Measurements from ENCODE around the gene PRM1.

The PRM1 gene

GRCh38 chr16:11278681-11279628, 2.2 kb downstream of the PRM1 start:
- Mint-ChIP-seq H3K4me1 (ENCODE audit: low read depth in 2 of 2) (peaks cover 0 to 2% of the 10 kb centered on the region in 2 donors), H3K27me3 (peaks cover 10 to 69% of the 10 kb centered on the region in 2 donors), H3K4me3 (no peak overlapping the region), H3K27ac (no peak overlapping the region), H3K9me3 (no peaks in the 10 kb centered on the region), H3K36me3 (ENCODE audit: insufficient read depth) (no peaks in the 10 kb centered on the region)
- ATAC-seq (replicated peaks) (no peak), DNase-seq (no peak)

- Mint-ChIP-seq H3K36me3 (ENCODE audit: insufficient read depth) (no peaks in the 10 kb centered on the region), H3K4me3 (no peak overlapping the region), H3K27ac (no peak overlapping the region), H3K4me1 (ENCODE audit: low read depth in 2 of 2) (peaks cover 0 to 2% of the 10 kb centered on the region in 2 donors), H3K27me3 (peaks cover 6 to 59% of the 10 kb centered on the region in 2 donors), H3K9me3 (no peaks in the 10 kb centered on the region)
- DNase-seq (no peak), ATAC-seq (replicated peaks) (no peak)
Observed at GRCh38 chr16:11277607-11278337, 3.4 kb downstream of the PRM1 start.

GRCh38 chr16:11276896-11277593, 4.1 kb downstream of the PRM1 start:
- no peaks in the 10 kb centered on the region for H3K36me3 Mint-ChIP-seq (ENCODE audit: insufficient read depth)
- DNase-seq (no peak), ATAC-seq (replicated peaks) (no peak)
- H3K27ac Mint-ChIP-seq: no peak overlapping the region
- H3K4me1 Mint-ChIP-seq (ENCODE audit: low read depth in 2 of 2): peaks cover 0 to 2% of the 10 kb centered on the region in 2 donors
- no peak overlapping the region for H3K4me3 Mint-ChIP-seq
- H3K27me3 Mint-ChIP-seq: peaks cover 3 to 52% of the 10 kb centered on the region in 2 donors
- H3K9me3 Mint-ChIP-seq: no peaks in the 10 kb centered on the region

- H3K27ac Mint-ChIP-seq: no peak within 1 kb of the TSS
- no peak for DNase-seq
- no peaks in the 10 kb centered on the region for H3K36me3 Mint-ChIP-seq (ENCODE audit: insufficient read depth)
- H3K9me3 Mint-ChIP-seq: no peaks in the 10 kb centered on the region
- peaks cover 0 to 2% of the 10 kb centered on the region in 2 donors for H3K4me1 Mint-ChIP-seq (ENCODE audit: low read depth in 2 of 2)
- no peak within 1 kb of the TSS for H3K4me3 Mint-ChIP-seq
- peaks cover 0 to 47% of the 10 kb centered on the region in 2 donors for H3K27me3 Mint-ChIP-seq
- no peak for ATAC-seq (replicated peaks)
Observed at GRCh38 chr16:11276143-11276895, 4.8 kb downstream of the PRM1 start, which contains the start of gene PRM2. PRM2 (minus strand) TSS chr16:11276480; CDS start chr16:11276370, 110 bp downstream.

GRCh38 chr16:11274964-11275363, 6.2 kb downstream of the PRM1 start:
- Mint-ChIP-seq H3K36me3 (ENCODE audit: insufficient read depth) (no peaks in the 10 kb centered on the region), H3K9me3 (no peaks in the 10 kb centered on the region), H3K4me1 (ENCODE audit: low read depth in 2 of 2) (peaks cover 0 to 2% of the 10 kb centered on the region in 2 donors), H3K27me3 (peaks cover 0 to 36% of the 10 kb centered on the region in 2 donors), H3K4me3 (no peak overlapping the region), H3K27ac (no peak overlapping the region)
- DNase-seq (no peak), ATAC-seq (replicated peaks) (no peak)

- Mint-ChIP-seq H3K9me3 (no peaks in the 10 kb centered on the region), H3K36me3 (ENCODE audit: insufficient read depth) (no peaks in the 10 kb centered on the region), H3K27ac (no peak overlapping the region), H3K4me1 (ENCODE audit: low read depth in 2 of 2) (no peaks in the 10 kb centered on the region), H3K27me3 (peaks cover 0 to 32% of the 10 kb centered on the region in 2 donors), H3K4me3 (no peak overlapping the region)
- DNase-seq (no peak), ATAC-seq (replicated peaks) (no peak)
Observed at GRCh38 chr16:11273721-11274324, 7.3 kb downstream of the PRM1 start.

- Mint-ChIP-seq H3K4me1 (ENCODE audit: low read depth in 2 of 2) (no peaks in the 10 kb centered on the region), H3K27ac (no peak within 1 kb of the TSS), H3K27me3 (peaks cover 0 to 32% of the 10 kb centered on the region in 2 donors), H3K36me3 (ENCODE audit: insufficient read depth) (no peaks in the 10 kb centered on the region), H3K9me3 (no peaks in the 10 kb centered on the region), H3K4me3 (no peak within 1 kb of the TSS)
- no peak for ATAC-seq (replicated peaks)
- DNase-seq: no peak
Observed at GRCh38 chr16:11272921-11273720, 8.0 kb downstream of the PRM1 start, which contains the start of gene PRM3. PRM3 (minus strand) TSS chr16:11273629; CDS start chr16:11273595, 34 bp downstream.

GRCh38 chr16:11272484-11272883, 8.6 kb downstream of the PRM1 start:
- H3K4me3 Mint-ChIP-seq: no peak overlapping the region
- no peaks in the 10 kb centered on the region for H3K4me1 Mint-ChIP-seq (ENCODE audit: low read depth in 2 of 2)
- H3K27me3 Mint-ChIP-seq: peaks cover 0 to 28% of the 10 kb centered on the region in 2 donors
- no peaks in the 10 kb centered on the region for H3K9me3 Mint-ChIP-seq
- DNase-seq: no peak
- no peak overlapping the region for H3K27ac Mint-ChIP-seq
- no peaks in the 10 kb centered on the region for H3K36me3 Mint-ChIP-seq (ENCODE audit: insufficient read depth)
- ATAC-seq (replicated peaks): no peak

- Mint-ChIP-seq H3K27me3 (peaks cover 0 to 20% of the 10 kb centered on the region in 2 donors), H3K9me3 (no peaks in the 10 kb centered on the region), H3K36me3 (ENCODE audit: insufficient read depth) (no peaks in the 10 kb centered on the region), H3K27ac (no peak overlapping the region), H3K4me1 (ENCODE audit: low read depth in 2 of 2) (no peaks in the 10 kb centered on the region), H3K4me3 (no peak overlapping the region)
- DNase-seq: no peak
- no peak for ATAC-seq (replicated peaks)
Observed at GRCh38 chr16:11271610-11272009, 9.5 kb downstream of the PRM1 start.

GRCh38 chr16:11270602-11271162, 10.4 kb downstream of the PRM1 start:
- DNase-seq (no peak), ATAC-seq (replicated peaks) (no peak)
- H3K4me1 Mint-ChIP-seq (ENCODE audit: low read depth in 2 of 2): no peaks in the 10 kb centered on the region
- peaks cover 0 to 10% of the 10 kb centered on the region in 2 donors for H3K27me3 Mint-ChIP-seq
- no peaks in the 10 kb centered on the region for H3K9me3 Mint-ChIP-seq
- H3K36me3 Mint-ChIP-seq (ENCODE audit: insufficient read depth): peaks cover 2% of the 10 kb centered on the region
- no peak overlapping the region for H3K4me3 Mint-ChIP-seq
- no peak overlapping the region for H3K27ac Mint-ChIP-seq

GRCh38 chr16:11268921-11269375, 12.2 kb downstream of the PRM1 start, which contains the start of gene TNP2:
TNP2 (minus strand) TSS chr16:11269325; CDS start chr16:11269262, 63 bp downstream.
- Mint-ChIP-seq H3K4me3 (no peak within 1 kb of the TSS), H3K4me1 (ENCODE audit: low read depth in 2 of 2) (peaks cover 2 to 3% of the 10 kb centered on the region in 2 donors), H3K27me3 (no peaks in the 10 kb centered on the region), H3K27ac (no peak within 1 kb of the TSS), H3K9me3 (no peaks in the 10 kb centered on the region), H3K36me3 (ENCODE audit: insufficient read depth) (peaks cover 2% of the 10 kb centered on the region)
- DNase-seq (no peak), ATAC-seq (replicated peaks) (no peak)

Measured in effector memory CD8-positive, alpha-beta T cell (primary cell).